T-helper 2 cell treated with Interferon-gamma antibody and Interleukin-4, amounts not matched to agents 5 μg/mL and 100 μg/mL, for 36 hours (primary cell): Measurements from ENCODE around the gene RAB11A.

Source experiments
- DNase-seq: peaks from one replicate; pipeline ENCODE4 v3.0.0; 2021; ENCODE audit warnings: low spot score
- H3K27ac Mint-ChIP-seq: one replicate; pipeline ENCODE4 v1.8.0; 2021; ENCODE audit warnings: mild to moderate bottlenecking, mixed read lengths
- H3K27me3 Mint-ChIP-seq: one replicate; pipeline ENCODE4 v1.8.0; 2021; ENCODE audit warnings: low read depth, mixed read lengths
- H3K36me3 Mint-ChIP-seq: one replicate; pipeline ENCODE4 v1.8.0; 2021; ENCODE audit warnings: low read depth, mixed read lengths
- H3K4me1 Mint-ChIP-seq: one replicate; pipeline ENCODE4 v1.8.0; 2021; ENCODE audit warnings: low read depth, mixed read lengths
- H3K4me3 Mint-ChIP-seq: one replicate; pipeline ENCODE4 v1.8.0; 2022; ENCODE audit warnings: mild to moderate bottlenecking, moderate library complexity, mixed read lengths
- H3K9me3 Mint-ChIP-seq: one replicate; pipeline ENCODE4 v1.8.0; 2021; ENCODE audit warnings: mixed read lengths

RAB11A gene

DNA sequence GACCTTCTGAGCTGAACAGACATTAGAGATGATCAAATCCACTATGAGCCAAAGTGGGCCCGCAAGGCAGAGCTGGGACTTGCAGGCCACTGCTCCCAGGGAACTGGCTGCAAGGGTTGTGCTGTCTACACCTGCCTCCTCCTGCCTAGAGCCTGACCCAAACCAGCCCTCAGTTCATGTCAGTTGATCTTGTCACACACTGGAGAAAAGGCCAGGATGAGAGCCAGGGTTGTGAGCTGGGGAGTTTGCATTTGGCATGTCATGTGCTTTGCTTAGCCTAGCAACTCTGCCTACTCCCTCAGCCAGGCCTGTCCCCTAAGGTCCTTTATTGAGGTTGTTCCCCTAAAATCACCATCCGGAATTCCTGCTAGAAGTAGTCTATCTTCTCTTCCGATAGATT, 67.8 kb downstream of the RAB11A start:
- Mint-ChIP-seq H3K9me3 (no peaks in the 10 kb centered on the region), H3K4me1 (peaks cover 9% of the 10 kb centered on the region), H3K4me3 (no peak overlapping the region), H3K36me3 (no peaks in the 10 kb centered on the region), H3K27me3 (peaks cover 8% of the 10 kb centered on the region), H3K27ac (no peak overlapping the region)
- no peak for DNase-seq

- no peak overlapping the region for H3K27ac Mint-ChIP-seq
- H3K36me3 Mint-ChIP-seq = no peaks in the 10 kb centered on the region
- H3K9me3 Mint-ChIP-seq = no peaks in the 10 kb centered on the region
- H3K4me3 Mint-ChIP-seq = no peak overlapping the region
- DNase-seq = no peak
- peaks cover 13% of the 10 kb centered on the region for H3K4me1 Mint-ChIP-seq
- H3K27me3 Mint-ChIP-seq = peaks cover 8% of the 10 kb centered on the region
Measured at GRCh38 chr15:65937476-65937875, 68.2 kb downstream of the RAB11A start.

- Mint-ChIP-seq H3K36me3 (no peaks in the 10 kb centered on the region), H3K27me3 (peaks cover 12% of the 10 kb centered on the region), H3K9me3 (no peaks in the 10 kb centered on the region), H3K4me1 (peaks cover 15% of the 10 kb centered on the region), H3K4me3 (no peak overlapping the region), H3K27ac (no peak overlapping the region)
- DNase-seq = no peak
Measured at GRCh38 chr15:65938604-65939003, 69.3 kb downstream of the RAB11A start.

DNA sequence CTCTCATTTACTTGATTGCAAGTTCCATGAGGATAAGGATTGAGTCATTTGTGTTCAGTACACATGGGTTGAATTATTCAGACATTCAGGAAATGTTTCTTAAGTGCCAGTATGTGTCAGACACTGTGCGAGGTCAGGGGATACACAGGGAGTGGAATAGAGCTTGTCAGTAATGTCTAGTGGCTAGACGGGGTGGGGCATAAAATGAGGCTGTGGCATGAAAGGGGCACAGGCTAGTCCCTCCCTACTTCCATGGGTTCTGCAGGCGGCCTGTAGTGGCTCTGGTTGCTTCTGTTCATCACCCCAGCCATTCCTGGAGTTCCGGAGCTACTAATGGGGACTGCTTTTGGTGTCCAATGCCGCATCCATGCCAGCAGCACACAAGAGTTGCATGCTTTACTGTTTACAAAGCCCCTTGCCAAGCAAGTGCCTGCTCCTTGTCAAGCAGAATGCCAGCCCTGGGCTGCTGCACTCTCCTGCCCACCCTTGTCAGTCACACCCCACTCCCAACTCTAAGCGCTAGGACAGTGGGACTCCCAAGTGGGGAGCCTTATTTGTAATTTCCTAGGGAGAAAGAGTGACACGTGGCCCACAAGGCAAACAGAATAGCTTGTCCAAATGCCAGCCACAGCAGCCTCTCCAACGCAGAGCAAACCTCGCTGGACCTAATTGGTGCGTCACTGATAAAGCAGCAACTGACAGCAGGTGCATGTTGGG, 70.8 kb downstream of the RAB11A start:
- H3K9me3 Mint-ChIP-seq = no peaks in the 10 kb centered on the region
- no peak overlapping the region for H3K4me3 Mint-ChIP-seq
- no peak for DNase-seq
- H3K4me1 Mint-ChIP-seq = peaks cover 15% of the 10 kb centered on the region
- no peak overlapping the region for H3K27ac Mint-ChIP-seq
- H3K36me3 Mint-ChIP-seq = no peaks in the 10 kb centered on the region
- peaks cover 20% of the 10 kb centered on the region for H3K27me3 Mint-ChIP-seq

GRCh38 chr15:65940618-65940909, 71.3 kb downstream of the RAB11A start:
- Mint-ChIP-seq H3K4me3 (no peak overlapping the region), H3K9me3 (no peaks in the 10 kb centered on the region), H3K4me1 (peaks cover 15% of the 10 kb centered on the region), H3K27ac (no peak overlapping the region), H3K36me3 (no peaks in the 10 kb centered on the region), H3K27me3 (peaks cover 20% of the 10 kb centered on the region)
- no peak for DNase-seq
